Caco-2 (cell line): Measurements from ENCODE around the gene RALGPS1. TPM values are rescaled to one million over a fixed set of nuclear protein-coding genes. Genes with fewer than 3 reads are reported as not detected.
A peak's percentile ranks its signal among the peaks of the same experiment; 100 is the strongest.

Source experiments
- BruUV-seq: library from RNA; stranded (reverse); fragments of 400-500 nt; replicated peaks from 2 replicates; lab custom pipeline; 2021; lab: Mats Ljungman, UMichigan
- CTCF ChIA-PET: fragments of 300-600 bp; sonication (Branson Sonifier 250); formaldehyde crosslinking; loops from one replicate; lab custom pipeline; 2022; ENCODE audit warnings: antibody characterized with exemption; lab: Charles Lee
- POLR2A ChIA-PET: fragments of 300-600 bp; sonication (Branson Sonifier 250); formaldehyde crosslinking; loops from one replicate; lab custom pipeline; 2022; ENCODE audit warnings: antibody characterized with exemption; lab: Charles Lee
- DNase-seq, 2 experiments: peaks; one replicate each; pipeline versions ENCODE4 v3.0.0 to v3.0.0-alpha.2; 2020 to 2022
- H3K27me3 ChIP-seq: replicated peaks from 2 replicates; pipeline ENCODE4 v1.6.0; 2011; ENCODE audit warnings: low read length; ENCODE audit not compliant: control insufficient read depth, insufficient read depth
- H3K36me3 ChIP-seq: 2 replicates; pipeline ENCODE4 v1.5.1; 2011; ENCODE audit warnings: low read length; ENCODE audit not compliant: control insufficient read depth, insufficient read depth
- H3K4me1 ChIP-seq: fragments of 250-450 bp; sonication (Bioruptor Pico); 2 replicates; pipeline ENCODE4 v1.5.1; 2020; ENCODE audit warnings: mild to moderate bottlenecking
- H3K4me3 ChIP-seq: 2 replicates; pipeline ENCODE4 v1.5.1; 2011; ENCODE audit warnings: low read depth, mild to moderate bottlenecking, control low read depth, low read length
- H3K9me3 ChIP-seq: fragments of 250-450 bp; sonication (Bioruptor Pico); 2 replicates; pipeline ENCODE4 v1.5.1; 2020; ENCODE audit warnings: mild to moderate bottlenecking, moderate library complexity
- H3K27ac Mint-ChIP-seq: one replicate; pipeline ENCODE4 v1.8.0; 2022; ENCODE audit warnings: mixed read lengths; ENCODE audit not compliant: unreplicated experiment
- H3K27me3 Mint-ChIP-seq: one replicate; pipeline ENCODE4 v1.8.0; 2022; ENCODE audit warnings: mixed read lengths; ENCODE audit not compliant: insufficient read depth, unreplicated experiment
- H3K36me3 Mint-ChIP-seq: one replicate; pipeline ENCODE4 v1.8.0; 2022; ENCODE audit warnings: mild to moderate bottlenecking, mixed read lengths; ENCODE audit not compliant: insufficient read depth, unreplicated experiment
- H3K4me1 Mint-ChIP-seq: one replicate; pipeline ENCODE4 v1.8.0; 2022; ENCODE audit warnings: low read depth, mixed read lengths; ENCODE audit not compliant: unreplicated experiment
- H3K4me3 Mint-ChIP-seq: one replicate; pipeline ENCODE4 v1.8.0; 2022; ENCODE audit warnings: mild to moderate bottlenecking, moderate library complexity, mixed read lengths; ENCODE audit not compliant: unreplicated experiment
- H3K9me3 Mint-ChIP-seq: one replicate; pipeline ENCODE4 v1.8.0; 2022; ENCODE audit warnings: mixed read lengths; ENCODE audit not compliant: unreplicated experiment
- CTCF ChIP-seq, 2 experiments: fragments of 200-600 bp in 1 of 2; IDR thresholded peaks; 1 replicate in 1 of 2; 2 replicates in 1 of 2; pipeline versions ENCODE4 v1.5.1 to v1.8.0; 2011 to 2022; ENCODE audit warnings: antibody characterized with exemption in 1 of 2, control low read depth in 1 of 2, inconsistent platforms in 1 of 2, low read depth in 1 of 2, low read length in 1 of 2, mild to moderate bottlenecking in 1 of 2, moderate library complexity in 1 of 2; ENCODE audit not compliant: insufficient read depth in 1 of 2, severe bottlenecking in 1 of 2, unreplicated experiment in 1 of 2
- intact Hi-C: fragments of 100-400 bp; cut with micrococcal nuclease; formaldehyde crosslinking; loops from one replicate; pipeline ENCODE4 v1.10.0; 2022; ENCODE audit not compliant: unreplicated experiment
- total RNA-seq: library from RNA; stranded (reverse); gene quantifications from 2 replicates; pipeline ENCODE4 v1.2.3, GENCODE V29; 2022

Gene RALGPS1
- total RNA-seq, 1 experiment from 2014 or later, result 41.5 TPM

GRCh38 chr9:127175319-127175715 is 260.7 kb downstream of the RALGPS1 start:
- no peaks in the 10 kb centered on the region for H3K4me1 Mint-ChIP-seq
- intact Hi-C loops, result no loop called here

DNA sequence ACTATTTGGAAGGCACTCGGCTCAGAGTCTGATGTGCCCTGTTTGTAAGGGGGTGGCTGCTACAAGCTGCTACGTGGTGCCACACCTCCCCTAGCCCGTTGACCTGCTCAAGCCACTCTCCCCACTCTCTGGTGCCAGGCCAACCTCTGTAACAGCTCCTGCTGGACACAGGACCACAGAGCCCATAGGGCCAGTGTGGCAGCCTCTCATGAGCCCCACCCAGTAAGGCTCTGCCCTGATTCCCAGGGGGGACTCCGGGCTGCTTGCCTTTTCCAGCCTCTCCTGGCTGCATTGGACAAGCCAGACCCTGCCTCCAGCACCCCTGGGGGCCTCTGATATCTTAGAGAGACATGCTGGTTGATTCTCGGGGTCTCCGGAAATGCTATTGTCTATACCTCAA is 261.2 kb downstream of the RALGPS1 start:
- no peak overlapping the region for H3K27ac Mint-ChIP-seq
- ChIA-PET POLR2A (no interaction called here), CTCF (no interaction called here)
- H3K27me3 ChIP-seq, result no peaks in the 10 kb centered on the region
- H3K9me3 ChIP-seq, result no peaks in the 10 kb centered on the region
- H3K4me1 ChIP-seq, result peaks cover 12% of the 10 kb centered on the region; the same call in 1 of the 2 replicates
- H3K36me3 ChIP-seq, result no peaks in the 10 kb centered on the region; the same call in 1 of the 2 replicates
- H3K27me3 Mint-ChIP-seq, result no peaks in the 10 kb centered on the region
- H3K4me3 ChIP-seq, result no peak overlapping the region
- intact Hi-C loops, result no loop called here
- no peak overlapping the region for H3K4me3 Mint-ChIP-seq
- H3K4me1 Mint-ChIP-seq, result no peaks in the 10 kb centered on the region
- no peaks in the 10 kb centered on the region for H3K9me3 Mint-ChIP-seq
- DNase-seq, result peak in 1 of 2 experiments; percentile 23
- no peak for TF ChIP-seq CTCF (IDR thresholded peaks at IDR 0.05; ENCODE audit: insufficient read depth in 1 of 2, low read depth in 1 of 2, low read length in 1 of 2, severe bottlenecking in 1 of 2, unreplicated experiment in 1 of 2)
- BruUV-seq, result no TSS peak
- peaks cover 14% of the 10 kb centered on the region for H3K36me3 Mint-ChIP-seq

More at GRCh38 chr9:127175319-127175715, 260.7 kb downstream of the RALGPS1 start:
- TF ChIP-seq CTCF (IDR thresholded peaks at IDR 0.05; ENCODE audit: insufficient read depth in 1 of 2, low read depth in 1 of 2, low read length in 1 of 2, severe bottlenecking in 1 of 2, unreplicated experiment in 1 of 2), result no peak
- Histone ChIP-seq H3K4me3 (no peak overlapping the region), H3K27me3 (no peaks in the 10 kb centered on the region), H3K36me3 (no peaks in the 10 kb centered on the region; the same call in 1 of the 2 replicates), H3K9me3 (no peaks in the 10 kb centered on the region), H3K4me1 (peaks cover 11% of the 10 kb centered on the region; the same call in 1 of the 2 replicates)
- H3K36me3 Mint-ChIP-seq, result peaks cover 14% of the 10 kb centered on the region
- no peak overlapping the region for H3K4me3 Mint-ChIP-seq
- H3K27me3 Mint-ChIP-seq, result no peaks in the 10 kb centered on the region
- CTCF ChIA-PET, result no interaction called here
- no peaks in the 10 kb centered on the region for H3K9me3 Mint-ChIP-seq
- no peak for DNase-seq
- H3K27ac Mint-ChIP-seq, result no peak overlapping the region
- BruUV-seq, result no TSS peak
- POLR2A ChIA-PET, result no interaction called here

DNA sequence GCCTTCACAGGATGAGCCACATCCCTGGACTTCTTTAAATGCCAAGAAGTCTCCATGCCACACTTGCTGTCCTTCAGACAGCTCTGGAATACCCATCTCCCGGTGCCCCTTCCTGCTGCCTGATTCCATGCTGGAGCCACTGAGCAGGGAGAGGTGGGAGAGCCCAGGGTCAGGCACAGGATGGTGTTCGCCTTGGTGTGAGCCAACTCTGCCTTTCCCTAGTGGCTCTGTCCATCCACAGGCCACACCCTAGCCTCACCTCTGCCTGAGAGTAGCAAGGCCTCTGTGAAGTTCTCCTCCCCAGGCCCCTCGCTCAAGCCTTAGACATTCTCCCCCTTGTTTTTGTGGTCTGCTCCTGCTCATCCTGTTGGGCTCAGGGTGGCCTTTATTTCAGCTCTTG is 262.0 kb downstream of the RALGPS1 start:
- Histone ChIP-seq H3K27me3 (no peaks in the 10 kb centered on the region), H3K36me3 (no peaks in the 10 kb centered on the region; the same call in 1 of the 2 replicates), H3K4me3 (no peak overlapping the region), H3K4me1 (peaks cover 12% of the 10 kb centered on the region; the same call in 1 of the 2 replicates), H3K9me3 (no peaks in the 10 kb centered on the region)
- POLR2A ChIA-PET, result no interaction called here
- no peaks in the 10 kb centered on the region for H3K4me1 Mint-ChIP-seq
- H3K36me3 Mint-ChIP-seq, result peaks cover 14% of the 10 kb centered on the region
- H3K27ac Mint-ChIP-seq, result no peak overlapping the region
- intact Hi-C loops, result no loop called here
- H3K4me3 Mint-ChIP-seq, result no peak overlapping the region
- DNase-seq, result peak in 1 of 2 experiments; percentile 22
- H3K27me3 Mint-ChIP-seq, result no peaks in the 10 kb centered on the region
- TF ChIP-seq CTCF (IDR thresholded peaks at IDR 0.05; ENCODE audit: insufficient read depth in 1 of 2, low read depth in 1 of 2, low read length in 1 of 2, severe bottlenecking in 1 of 2, unreplicated experiment in 1 of 2), result no peak
- CTCF ChIA-PET, result no interaction called here
- H3K9me3 Mint-ChIP-seq, result no peaks in the 10 kb centered on the region
- BruUV-seq, result no TSS peak
